GM19099 (cell line): ENCODE results near the gene HDAC10.

ENCODE experiments used
- POLR2A ChIP-seq: IDR thresholded peaks from 3 replicates; pipeline ENCODE4 v1.6.1; 2011; ENCODE audit warnings: low read depth; ENCODE audit not compliant: insufficient read length; ENCODE audit errors: extremely low read depth

The HDAC10 gene

GRCh38 chr22:50275181-50276055 is 24.4 kb upstream of the HDAC10 start:
- TF ChIP-seq POLR2A: no peak

GRCh38 chr22:50274771-50275170 is 23.7 kb upstream of the HDAC10 start:
- no peak for TF ChIP-seq POLR2A

GRCh38 chr22:50274311-50274710 is 23.2 kb upstream of the HDAC10 start:
- no peak for TF ChIP-seq POLR2A

GRCh38 chr22:50272044-50272802 is 21.2 kb upstream of the HDAC10 start:
- TF ChIP-seq POLR2A: no peak

- no peak for TF ChIP-seq POLR2A
These were observed 20.5 kb upstream of the HDAC10 start for GRCh38 chr22:50271519-50271970.

GRCh38 chr22:50270666-50271394 is 19.8 kb upstream of the HDAC10 start:
- no peak for TF ChIP-seq POLR2A

GRCh38 chr22:50269970-50270665 is 19.1 kb upstream of the HDAC10 start, which contains the start of gene MAPK11:
Gene MAPK11 (minus strand): TSS chr22:50270380. CDS start chr22:50270292, 88 bp downstream.
- TF ChIP-seq POLR2A: no peak

- no peak for TF ChIP-seq POLR2A
These were observed 18.5 kb upstream of the HDAC10 start for GRCh38 chr22:50269573-50269969.

- no peak for TF ChIP-seq POLR2A
These were observed 17.6 kb upstream of the HDAC10 start for GRCh38 chr22:50268655-50269113.

- TF ChIP-seq POLR2A: no peak
These were observed 16.7 kb upstream of the HDAC10 start for GRCh38 chr22:50267591-50268390.

GRCh38 chr22:50266994-50267393 is 15.9 kb upstream of the HDAC10 start:
- no peak for TF ChIP-seq POLR2A

- TF ChIP-seq POLR2A: no peak
These were observed 14.0 kb upstream of the HDAC10 start for GRCh38 chr22:50264946-50265669.
